ENCODE data around the gene STK40.

STK40 gene

GRCh38 chr1:36380782-36381181 is 4.9 kb downstream of the STK40 start:
- TF ChIP-seq, protein P1, sequence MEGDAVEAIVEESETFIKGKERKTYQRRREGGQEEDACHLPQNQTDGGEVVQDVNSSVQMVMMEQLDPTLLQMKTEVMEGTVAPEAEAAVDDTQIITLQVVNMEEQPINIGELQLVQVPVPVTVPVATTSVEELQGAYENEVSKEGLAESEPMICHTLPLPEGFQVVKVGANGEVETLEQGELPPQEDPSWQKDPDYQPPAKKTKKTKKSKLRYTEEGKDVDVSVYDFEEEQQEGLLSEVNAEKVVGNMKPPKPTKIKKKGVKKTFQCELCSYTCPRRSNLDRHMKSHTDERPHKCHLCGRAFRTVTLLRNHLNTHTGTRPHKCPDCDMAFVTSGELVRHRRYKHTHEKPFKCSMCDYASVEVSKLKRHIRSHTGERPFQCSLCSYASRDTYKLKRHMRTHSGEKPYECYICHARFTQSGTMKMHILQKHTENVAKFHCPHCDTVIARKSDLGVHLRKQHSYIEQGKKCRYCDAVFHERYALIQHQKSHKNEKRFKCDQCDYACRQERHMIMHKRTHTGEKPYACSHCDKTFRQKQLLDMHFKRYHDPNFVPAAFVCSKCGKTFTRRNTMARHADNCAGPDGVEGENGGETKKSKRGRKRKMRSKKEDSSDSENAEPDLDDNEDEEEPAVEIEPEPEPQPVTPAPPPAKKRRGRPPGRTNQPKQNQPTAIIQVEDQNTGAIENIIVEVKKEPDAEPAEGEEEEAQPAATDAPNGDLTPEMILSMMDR (IDR thresholded peaks at IDR 0.05; ENCODE audit: low read depth, low read length, missing control alignments): no peak
- no peak for DNase-seq (ENCODE audit: low read depth)
- no peak overlapping the region for H3K4me3 ChIP-seq (ENCODE audit: low read depth, low read length)

- no peak overlapping the region for H3K4me3 ChIP-seq (ENCODE audit: low read depth, low read length)
- TF ChIP-seq, protein P1 (IDR thresholded peaks at IDR 0.05; ENCODE audit: low read depth, low read length, missing control alignments): no peak
- no peak for DNase-seq (ENCODE audit: low read depth)
These were observed 5.5 kb downstream of the STK40 start for GRCh38 chr1:36380143-36380619.

GRCh38 chr1:36377791-36378492 is 7.8 kb downstream of the STK40 start:
- no peak for DNase-seq (ENCODE audit: low read depth)
- TF ChIP-seq, protein P1 (IDR thresholded peaks at IDR 0.05; ENCODE audit: low read depth, low read length, missing control alignments): no peak

DNA sequence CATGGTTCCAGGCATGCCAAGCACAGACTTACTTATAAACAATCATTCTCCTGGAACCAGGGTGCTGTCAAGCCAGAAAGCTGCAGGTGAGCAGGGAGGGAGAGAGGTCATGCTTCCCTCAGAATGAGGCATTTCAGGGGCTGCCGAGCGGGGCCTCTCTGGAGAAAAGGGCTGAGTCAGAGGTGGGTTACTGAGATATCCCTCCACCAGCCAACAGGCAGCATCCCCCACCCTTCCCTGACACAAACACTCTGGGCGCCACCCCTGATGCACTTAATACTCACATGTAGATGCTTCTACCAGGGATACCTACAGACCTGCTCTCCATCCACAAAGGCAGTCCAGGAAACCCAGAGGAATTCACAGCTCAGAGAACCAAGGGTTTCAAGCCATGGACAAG is 13.1 kb downstream of the STK40 start:
- TF ChIP-seq, protein P1 (IDR thresholded peaks at IDR 0.05; ENCODE audit: low read depth, low read length, missing control alignments): no peak
- DNase-seq (ENCODE audit: low read depth): no peak
- H3K4me3 ChIP-seq (ENCODE audit: low read depth, low read length): no peak overlapping the region

More at GRCh38 chr1:36377791-36378492, 7.8 kb downstream of the STK40 start:
- no peak overlapping the region for H3K4me3 ChIP-seq (ENCODE audit: low read depth, low read length)

- H3K4me3 ChIP-seq (ENCODE audit: low read depth, low read length): no peak overlapping the region
- TF ChIP-seq, protein P1 (IDR thresholded peaks at IDR 0.05; ENCODE audit: low read depth, low read length, missing control alignments): peak; percentile 86
- no peak for DNase-seq (ENCODE audit: low read depth)
These were observed 16.5 kb downstream of the STK40 start for GRCh38 chr1:36369061-36369861.

GRCh38 chr1:36367798-36368197 is 17.9 kb downstream of the STK40 start:
- H3K4me3 ChIP-seq (ENCODE audit: low read depth, low read length): no peak overlapping the region
- DNase-seq (ENCODE audit: low read depth): no peak
- TF ChIP-seq, protein P1 (IDR thresholded peaks at IDR 0.05; ENCODE audit: low read depth, low read length, missing control alignments): no peak

All from GM12864 (cell line).